ENCODE data around the gene TRHDE.

The TRHDE gene

DNA sequence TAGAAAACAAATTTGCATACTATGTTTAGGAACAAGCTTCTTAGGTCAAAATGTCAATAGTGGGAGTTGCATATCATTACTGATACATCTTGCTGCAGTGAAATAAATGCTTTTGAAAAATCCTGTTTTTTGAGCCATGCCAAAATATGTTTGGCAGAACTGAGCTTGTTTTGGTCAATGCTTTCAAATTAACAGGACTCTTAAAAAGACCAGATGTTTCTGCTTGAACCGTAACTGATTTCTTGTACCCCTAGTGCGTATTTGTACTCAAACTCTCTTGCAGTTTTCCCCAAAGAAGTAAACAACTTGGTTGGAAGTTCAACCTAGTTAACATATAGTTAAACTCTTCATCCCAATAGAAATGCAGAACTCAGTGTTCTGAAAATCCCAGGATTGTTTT is 3.4 kb downstream of the TRHDE start:
- H3K27me3 ChIP-seq (ENCODE audit: low read depth, low read length): no peaks in the 10 kb centered on the region
- no peaks in the 10 kb centered on the region for H3K4me1 ChIP-seq (ENCODE audit: low read length)
- no peaks in the 10 kb centered on the region for H3K9me3 ChIP-seq (ENCODE audit: insufficient read depth, low read length)
- no peaks in the 10 kb centered on the region for H4K20me1 ChIP-seq (ENCODE audit: insufficient read depth, low read length)
- H3K4me3 ChIP-seq (ENCODE audit: low read length): no peak overlapping the region
- H3K36me3 ChIP-seq (replicated peaks; ENCODE audit: low read depth, low read length): no peaks in the 10 kb centered on the region
- H3K4me2 ChIP-seq (ENCODE audit: low read length): no peak overlapping the region
- H3K9ac ChIP-seq (ENCODE audit: low read length): no peak overlapping the region
- no peaks in the 10 kb centered on the region for H3K79me2 ChIP-seq (ENCODE audit: low read length)
- TF ChIP-seq, protein P1, sequence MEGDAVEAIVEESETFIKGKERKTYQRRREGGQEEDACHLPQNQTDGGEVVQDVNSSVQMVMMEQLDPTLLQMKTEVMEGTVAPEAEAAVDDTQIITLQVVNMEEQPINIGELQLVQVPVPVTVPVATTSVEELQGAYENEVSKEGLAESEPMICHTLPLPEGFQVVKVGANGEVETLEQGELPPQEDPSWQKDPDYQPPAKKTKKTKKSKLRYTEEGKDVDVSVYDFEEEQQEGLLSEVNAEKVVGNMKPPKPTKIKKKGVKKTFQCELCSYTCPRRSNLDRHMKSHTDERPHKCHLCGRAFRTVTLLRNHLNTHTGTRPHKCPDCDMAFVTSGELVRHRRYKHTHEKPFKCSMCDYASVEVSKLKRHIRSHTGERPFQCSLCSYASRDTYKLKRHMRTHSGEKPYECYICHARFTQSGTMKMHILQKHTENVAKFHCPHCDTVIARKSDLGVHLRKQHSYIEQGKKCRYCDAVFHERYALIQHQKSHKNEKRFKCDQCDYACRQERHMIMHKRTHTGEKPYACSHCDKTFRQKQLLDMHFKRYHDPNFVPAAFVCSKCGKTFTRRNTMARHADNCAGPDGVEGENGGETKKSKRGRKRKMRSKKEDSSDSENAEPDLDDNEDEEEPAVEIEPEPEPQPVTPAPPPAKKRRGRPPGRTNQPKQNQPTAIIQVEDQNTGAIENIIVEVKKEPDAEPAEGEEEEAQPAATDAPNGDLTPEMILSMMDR (IDR thresholded peaks at IDR 0.05; ENCODE audit: low read depth, low read length): no peak
- no peak for TF ChIP-seq EZH2phosphoT487 (IDR thresholded peaks at IDR 0.05; ENCODE audit: low read depth)
- H2AFZ ChIP-seq (ENCODE audit: low read depth, low read length): no peak overlapping the region
- H3K27ac ChIP-seq (ENCODE audit: low read length): no peak overlapping the region

GRCh38 chr12:72276181-72276805 is 4.1 kb downstream of the TRHDE start:
- TF ChIP-seq EZH2phosphoT487 (IDR thresholded peaks at IDR 0.05; ENCODE audit: low read depth): no peak
- TF ChIP-seq, protein P1 (IDR thresholded peaks at IDR 0.05; ENCODE audit: low read depth, low read length): no peak
- no peak overlapping the region for H3K4me3 ChIP-seq (ENCODE audit: low read length)
- H3K27me3 ChIP-seq (ENCODE audit: low read depth, low read length): no peaks in the 10 kb centered on the region
- H3K4me1 ChIP-seq (ENCODE audit: low read length): no peaks in the 10 kb centered on the region
- H3K36me3 ChIP-seq (replicated peaks; ENCODE audit: low read depth, low read length): no peaks in the 10 kb centered on the region
- no peak overlapping the region for H3K27ac ChIP-seq (ENCODE audit: low read length)
- no peaks in the 10 kb centered on the region for H3K79me2 ChIP-seq (ENCODE audit: low read length)
- no peaks in the 10 kb centered on the region for H3K9me3 ChIP-seq (ENCODE audit: insufficient read depth, low read length)
- no peaks in the 10 kb centered on the region for H4K20me1 ChIP-seq (ENCODE audit: insufficient read depth, low read length)
- no peak overlapping the region for H3K9ac ChIP-seq (ENCODE audit: low read length)
- H2AFZ ChIP-seq (ENCODE audit: low read depth, low read length): no peak overlapping the region
- no peak overlapping the region for H3K4me2 ChIP-seq (ENCODE audit: low read length)

GRCh38 chr12:72277415-72277814 is 5.2 kb downstream of the TRHDE start:
- H3K4me2 ChIP-seq (ENCODE audit: low read length): no peak overlapping the region
- no peak overlapping the region for H3K9ac ChIP-seq (ENCODE audit: low read length)
- H2AFZ ChIP-seq (ENCODE audit: low read depth, low read length): no peak overlapping the region
- H3K27me3 ChIP-seq (ENCODE audit: low read depth, low read length): no peaks in the 10 kb centered on the region
- H3K27ac ChIP-seq (ENCODE audit: low read length): no peak overlapping the region
- H3K36me3 ChIP-seq (replicated peaks; ENCODE audit: low read depth, low read length): no peaks in the 10 kb centered on the region
- TF ChIP-seq, protein P1 (IDR thresholded peaks at IDR 0.05; ENCODE audit: low read depth, low read length): no peak
- TF ChIP-seq EZH2phosphoT487 (IDR thresholded peaks at IDR 0.05; ENCODE audit: low read depth): no peak
- no peaks in the 10 kb centered on the region for H3K4me1 ChIP-seq (ENCODE audit: low read length)
- H3K79me2 ChIP-seq (ENCODE audit: low read length): no peaks in the 10 kb centered on the region
- H4K20me1 ChIP-seq (ENCODE audit: insufficient read depth, low read length): no peaks in the 10 kb centered on the region
- H3K9me3 ChIP-seq (ENCODE audit: insufficient read depth, low read length): no peaks in the 10 kb centered on the region
- no peak overlapping the region for H3K4me3 ChIP-seq (ENCODE audit: low read length)

- no peak overlapping the region for H3K27ac ChIP-seq (ENCODE audit: low read length)
- H3K9me3 ChIP-seq (ENCODE audit: insufficient read depth, low read length): no peaks in the 10 kb centered on the region
- H3K79me2 ChIP-seq (ENCODE audit: low read length): no peaks in the 10 kb centered on the region
- TF ChIP-seq EZH2phosphoT487 (IDR thresholded peaks at IDR 0.05; ENCODE audit: low read depth): no peak
- TF ChIP-seq, protein P1 (IDR thresholded peaks at IDR 0.05; ENCODE audit: low read depth, low read length): no peak
- no peaks in the 10 kb centered on the region for H3K27me3 ChIP-seq (ENCODE audit: low read depth, low read length)
- no peaks in the 10 kb centered on the region for H4K20me1 ChIP-seq (ENCODE audit: insufficient read depth, low read length)
- H3K9ac ChIP-seq (ENCODE audit: low read length): no peak overlapping the region
- no peaks in the 10 kb centered on the region for H3K36me3 ChIP-seq (replicated peaks; ENCODE audit: low read depth, low read length)
- no peak overlapping the region for H3K4me2 ChIP-seq (ENCODE audit: low read length)
- no peak overlapping the region for H2AFZ ChIP-seq (ENCODE audit: low read depth, low read length)
- H3K4me3 ChIP-seq (ENCODE audit: low read length): no peak overlapping the region
- no peaks in the 10 kb centered on the region for H3K4me1 ChIP-seq (ENCODE audit: low read length)
Measured at GRCh38 chr12:72278894-72279293, 6.7 kb downstream of the TRHDE start.
